HUES6 (cell line): ENCODE data around the gene BHLHA15.

Experiments used
- H3K27ac ChIP-seq: 2 replicates; pipeline ENCODE4 v1.7.0; 2013; ENCODE audit warnings: low read depth, mild to moderate bottlenecking, low read length, inconsistent platforms
- H3K27me3 ChIP-seq: 2 replicates; pipeline ENCODE4 v1.6.1; 2013; ENCODE audit warnings: low read length; ENCODE audit not compliant: control insufficient read depth, insufficient read depth
- H3K36me3 ChIP-seq: 2 replicates; pipeline ENCODE4 v1.6.1; 2013; ENCODE audit warnings: low read length; ENCODE audit not compliant: control insufficient read depth, insufficient read depth
- H3K4me1 ChIP-seq: 2 replicates; pipeline ENCODE4 v1.6.1; 2013; ENCODE audit warnings: low read length; ENCODE audit not compliant: control insufficient read depth, insufficient read depth
- H3K4me3 ChIP-seq: 2 replicates; pipeline ENCODE4 v1.5.1; 2013; ENCODE audit warnings: low read depth, low read length
- H3K9ac ChIP-seq: one replicate; pipeline ENCODE4 v1.6.1; 2013; ENCODE audit warnings: mild to moderate bottlenecking, low read length
- H3K9me3 ChIP-seq: 2 replicates; pipeline ENCODE4 v1.6.1; 2013; ENCODE audit warnings: low read depth, low read length; ENCODE audit not compliant: control insufficient read depth, insufficient read depth

BHLHA15 gene

DNA sequence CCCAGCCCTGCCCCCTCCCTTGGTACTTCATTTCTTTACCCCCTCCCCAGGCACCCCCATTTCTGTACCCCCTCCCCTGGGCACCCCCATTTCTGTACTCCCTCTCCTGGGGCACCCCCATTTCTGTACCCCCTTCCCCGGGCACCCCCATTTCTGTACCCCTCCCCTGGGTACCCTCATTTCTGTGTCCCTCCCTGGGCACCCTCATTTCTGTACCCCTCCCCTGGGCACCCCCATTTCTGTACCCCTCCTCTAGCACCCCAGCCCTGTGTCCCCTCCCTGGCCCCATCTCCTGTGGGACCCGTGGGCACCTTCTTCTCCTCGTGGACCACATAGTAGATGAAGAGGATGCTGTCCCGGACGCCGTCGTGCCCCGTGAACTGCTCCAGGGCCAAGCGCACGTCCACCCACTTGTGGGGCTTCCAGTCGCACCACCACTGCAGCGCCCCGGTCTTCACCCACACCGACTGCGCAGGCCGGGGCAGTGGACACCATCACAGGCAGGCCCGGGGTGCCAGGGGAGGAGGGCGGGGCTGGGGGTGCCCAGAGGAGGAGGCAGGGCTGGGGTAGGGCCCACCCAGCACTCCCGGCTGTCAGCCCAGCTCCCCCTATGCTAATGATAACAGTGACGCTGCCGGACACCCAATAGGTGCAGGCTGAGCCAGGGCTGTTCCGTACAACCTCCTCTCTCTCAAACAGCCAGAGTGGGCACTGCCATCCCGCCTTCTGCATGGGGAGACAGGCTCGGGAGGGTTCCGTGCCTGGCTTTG is 20.4 kb downstream of the BHLHA15 start:
- H3K9ac ChIP-seq, result no peak overlapping the region
- no peaks in the 10 kb centered on the region for H3K27me3 ChIP-seq
- no peak overlapping the region for H3K4me3 ChIP-seq
- no peaks in the 10 kb centered on the region for H3K4me1 ChIP-seq
- no peaks in the 10 kb centered on the region for H3K36me3 ChIP-seq
- no peak overlapping the region for H3K27ac ChIP-seq
- H3K9me3 ChIP-seq, result no peaks in the 10 kb centered on the region

DNA sequence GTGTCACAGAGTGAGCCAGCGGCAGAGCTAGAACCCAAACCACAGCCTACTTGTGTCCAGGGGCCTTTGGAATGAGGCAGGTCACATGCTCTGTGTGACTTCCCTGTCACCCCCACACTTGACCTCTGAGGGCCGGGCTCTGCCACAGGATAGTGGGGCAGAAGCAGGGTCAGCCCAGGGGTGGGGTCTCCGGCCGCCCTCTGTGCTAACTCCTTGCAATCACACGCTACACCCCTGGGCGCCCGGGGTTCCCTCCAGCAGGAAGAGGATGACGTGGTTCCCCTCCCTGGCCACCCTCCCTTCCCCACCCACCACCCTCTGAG is 21.0 kb downstream of the BHLHA15 start:
- H3K36me3 ChIP-seq, result no peaks in the 10 kb centered on the region
- no peak overlapping the region for H3K9ac ChIP-seq
- H3K27me3 ChIP-seq, result no peaks in the 10 kb centered on the region

DNA sequence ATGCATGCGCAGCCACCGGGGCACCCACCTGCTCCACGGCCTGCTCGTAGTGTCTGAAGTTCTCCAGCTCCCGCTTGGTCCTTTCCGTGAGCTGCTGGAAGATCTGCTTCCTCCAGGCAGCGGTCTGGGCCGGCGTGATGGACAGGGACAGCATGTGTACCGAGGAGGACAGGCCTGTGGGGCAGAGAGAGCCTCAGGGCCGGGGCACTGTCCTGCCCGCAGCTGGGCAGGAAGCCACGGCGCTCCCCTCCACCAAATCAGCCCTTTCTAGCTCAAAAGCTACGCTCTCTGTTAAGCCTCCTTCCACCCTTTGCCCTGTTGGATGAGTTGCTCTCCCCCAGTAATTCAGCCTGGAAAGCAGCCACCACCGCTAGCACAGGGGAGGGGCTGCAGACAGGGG is 21.6 kb downstream of the BHLHA15 start:
- H3K4me3 ChIP-seq, result no peak overlapping the region
- no peaks in the 10 kb centered on the region for H3K27me3 ChIP-seq
- H3K36me3 ChIP-seq, result no peaks in the 10 kb centered on the region
- no peak overlapping the region for H3K9ac ChIP-seq
- no peak overlapping the region for H3K27ac ChIP-seq
- H3K9me3 ChIP-seq, result no peaks in the 10 kb centered on the region
- no peaks in the 10 kb centered on the region for H3K4me1 ChIP-seq

More for the DNA sequence above, 21.0 kb downstream of the BHLHA15 start:
- H3K27ac ChIP-seq, result no peak overlapping the region
- H3K4me1 ChIP-seq, result no peaks in the 10 kb centered on the region
- H3K4me3 ChIP-seq, result no peak overlapping the region
- H3K9me3 ChIP-seq, result no peaks in the 10 kb centered on the region

DNA sequence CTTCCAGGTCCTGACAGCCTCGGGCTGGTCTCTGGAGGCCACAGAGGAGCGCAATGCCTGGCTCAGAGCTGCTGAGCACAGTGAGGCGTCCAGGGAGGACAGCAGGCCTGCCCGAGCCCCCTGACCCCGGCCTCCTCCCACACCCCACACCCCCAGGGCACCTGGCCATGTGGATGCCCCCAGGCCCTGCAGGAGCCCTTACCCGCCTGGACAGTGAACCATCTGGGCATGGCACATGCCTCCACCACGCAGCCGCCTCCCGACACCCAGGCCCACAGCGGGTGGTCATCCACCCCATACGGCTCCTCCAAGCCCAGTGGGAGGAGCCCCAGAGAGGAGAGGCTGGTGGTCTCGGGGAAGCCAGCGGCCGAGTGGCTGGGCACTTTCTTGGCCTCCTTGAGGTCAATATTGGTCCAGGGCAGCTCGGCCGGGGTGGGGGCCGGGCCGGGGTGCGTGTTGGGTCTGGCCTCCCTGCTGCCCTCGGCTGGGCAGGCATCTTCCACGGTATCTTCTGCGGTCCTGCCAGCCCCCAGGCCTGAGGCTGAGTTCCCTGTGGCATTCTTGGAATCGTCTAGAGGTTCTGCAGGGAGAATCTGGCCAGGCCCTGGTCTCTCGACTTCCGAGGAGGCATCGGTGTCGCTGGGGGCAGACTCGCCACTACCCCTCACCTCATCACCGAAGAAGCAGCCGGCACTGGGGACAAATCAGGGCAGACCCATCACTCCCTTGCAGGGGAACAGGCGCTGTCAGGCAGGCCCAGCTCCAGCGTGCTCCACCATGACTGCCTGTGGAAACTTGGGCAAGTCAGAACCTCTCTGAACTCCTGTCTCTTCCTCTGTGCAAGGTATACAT is 22.2 kb downstream of the BHLHA15 start:
- Histone ChIP-seq H3K9ac (no peak overlapping the region), H3K4me1 (no peaks in the 10 kb centered on the region), H3K27ac (0 out of 2 replicates have a peak overlapping the region, but pooled peaks have one; percentile 18), H3K9me3 (no peaks in the 10 kb centered on the region), H3K36me3 (no peaks in the 10 kb centered on the region), H3K27me3 (no peaks in the 10 kb centered on the region), H3K4me3 (no peak overlapping the region)

DNA sequence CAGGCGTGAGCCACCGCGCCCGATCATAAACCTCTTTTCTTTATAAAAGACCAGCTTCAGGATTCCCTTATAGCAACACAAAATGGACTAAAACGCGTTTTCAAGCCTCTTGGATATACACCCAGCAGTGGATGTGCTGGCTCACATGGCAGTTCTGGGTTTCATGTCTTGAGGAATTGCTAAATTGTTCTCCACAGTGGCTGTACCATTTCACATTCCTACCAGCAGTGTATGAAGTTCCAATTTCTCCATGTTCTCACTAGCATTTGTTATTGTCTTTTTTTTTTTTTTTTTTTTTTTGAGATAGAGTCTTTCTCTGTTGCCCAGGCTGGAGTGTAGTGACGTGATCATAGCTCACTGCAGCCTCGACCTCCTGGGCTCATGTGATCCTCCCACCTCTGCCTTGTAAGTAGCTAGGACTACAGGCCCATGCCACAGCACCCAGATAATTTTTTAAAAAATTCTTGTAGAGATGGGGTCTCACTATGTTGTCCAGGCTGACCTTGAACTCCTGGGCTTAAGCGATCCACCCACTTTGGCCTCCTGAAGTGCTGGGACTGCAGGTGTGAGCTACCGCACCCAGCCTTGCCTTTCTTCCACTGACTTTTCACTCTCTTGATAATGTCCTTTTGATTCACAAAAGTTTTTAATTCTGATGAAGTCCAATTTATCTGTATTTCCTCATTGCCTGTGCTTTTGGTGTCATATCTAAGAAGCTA is 23.3 kb downstream of the BHLHA15 start:
- H3K4me3 ChIP-seq, result no peak overlapping the region
- no peaks in the 10 kb centered on the region for H3K36me3 ChIP-seq
- H3K27ac ChIP-seq, result no peak overlapping the region
- no peak overlapping the region for H3K9ac ChIP-seq
- no peaks in the 10 kb centered on the region for H3K9me3 ChIP-seq
- H3K4me1 ChIP-seq, result no peaks in the 10 kb centered on the region
- no peaks in the 10 kb centered on the region for H3K27me3 ChIP-seq

DNA sequence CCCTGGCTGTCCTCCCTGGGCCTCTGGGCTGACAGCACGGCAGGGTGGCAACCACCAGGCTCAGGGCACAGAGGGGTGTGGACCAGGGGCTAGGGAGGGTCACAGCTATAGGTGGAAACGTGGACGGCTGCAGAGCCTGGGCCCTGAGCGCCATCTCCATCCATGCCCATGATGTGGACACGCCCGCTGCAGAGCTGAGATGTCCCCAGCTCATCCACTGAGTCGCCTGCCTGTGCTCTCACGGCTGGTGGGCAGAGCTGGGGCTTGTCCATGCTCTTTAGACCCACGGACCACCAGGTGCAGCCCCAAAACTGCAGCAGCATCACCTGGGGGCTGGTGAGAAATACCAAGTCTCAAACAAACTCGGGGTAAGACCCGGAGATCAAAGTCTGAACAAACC is 24.7 kb downstream of the BHLHA15 start:
- H3K27me3 ChIP-seq, result no peaks in the 10 kb centered on the region
- no peaks in the 10 kb centered on the region for H3K9me3 ChIP-seq
- no peaks in the 10 kb centered on the region for H3K4me1 ChIP-seq
- no peak overlapping the region for H3K9ac ChIP-seq
- no peak overlapping the region for H3K27ac ChIP-seq
- H3K4me3 ChIP-seq, result no peak overlapping the region
- H3K36me3 ChIP-seq, result no peaks in the 10 kb centered on the region

DNA sequence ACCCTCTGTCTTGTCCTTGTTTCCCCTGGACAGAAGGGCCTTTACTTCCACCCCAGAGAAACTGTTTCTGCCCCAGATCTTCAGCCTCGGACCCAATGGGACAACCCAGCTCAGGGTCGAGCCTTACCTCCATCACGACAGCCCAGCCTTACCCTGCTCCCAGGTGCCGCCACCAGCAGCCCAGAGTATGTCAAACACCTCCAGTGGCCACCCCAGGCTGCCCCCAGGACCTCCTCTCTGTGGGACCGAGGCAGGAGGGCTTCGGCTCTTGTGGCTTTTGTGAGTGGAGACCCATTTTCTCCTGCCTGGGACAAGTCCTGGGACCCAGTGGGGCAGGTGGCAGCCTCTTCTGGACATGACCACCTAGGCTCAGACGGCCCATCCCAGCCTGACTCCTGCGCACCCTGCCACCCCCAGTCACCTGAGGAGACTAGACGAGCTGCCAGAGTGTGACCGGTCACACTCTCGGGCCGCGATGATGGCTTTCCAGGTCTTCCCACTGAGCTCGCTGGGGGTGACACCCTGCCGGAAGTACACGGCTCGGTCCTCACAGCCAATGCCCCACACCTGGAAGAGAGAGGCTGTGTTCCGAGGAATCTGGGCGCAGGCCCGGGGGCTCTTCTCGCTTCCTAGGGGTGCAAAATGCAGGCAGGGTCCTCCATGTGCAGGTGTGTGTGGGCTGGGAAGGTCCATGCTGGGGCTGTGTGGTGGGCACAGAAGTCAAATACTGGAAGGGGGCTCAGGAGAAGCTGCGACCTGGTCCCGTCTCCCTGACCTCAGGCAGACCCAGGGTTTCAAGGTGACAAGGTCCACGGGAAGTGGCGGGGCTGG is 25.3 kb downstream of the BHLHA15 start:
- Histone ChIP-seq H3K36me3 (no peaks in the 10 kb centered on the region), H3K9ac (no peak overlapping the region), H3K27ac (no peak overlapping the region)

DNA sequence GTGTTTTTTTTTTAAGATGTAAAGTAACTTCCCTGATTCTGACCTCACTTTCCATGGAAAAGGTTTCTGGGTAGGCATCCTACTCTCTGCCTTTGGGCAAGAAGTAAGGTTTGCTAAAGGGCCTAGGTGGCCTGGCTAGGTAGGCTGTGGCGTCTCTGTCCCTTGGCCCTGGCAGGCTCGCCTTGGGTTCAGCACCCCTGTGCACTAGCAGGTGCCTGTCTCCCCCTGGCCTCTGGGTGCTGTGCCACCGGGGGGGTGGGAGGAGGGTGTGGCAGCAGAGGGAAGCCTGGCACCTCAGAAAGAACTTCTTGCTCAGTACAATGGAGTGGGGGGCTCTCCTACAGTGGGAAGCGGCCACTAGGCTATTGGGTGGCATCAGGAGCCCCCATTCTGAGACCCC is 26.8 kb downstream of the BHLHA15 start:
- Histone ChIP-seq H3K27ac (no peak overlapping the region), H3K9me3 (no peaks in the 10 kb centered on the region), H3K27me3 (no peaks in the 10 kb centered on the region), H3K4me3 (no peak overlapping the region), H3K36me3 (no peaks in the 10 kb centered on the region), H3K4me1 (0 out of 2 replicates have a peak, but pooled peaks cover 3% of the 10 kb centered on the region), H3K9ac (no peak overlapping the region)

More for the DNA sequence above, 25.3 kb downstream of the BHLHA15 start:
- H3K9me3 ChIP-seq, result no peaks in the 10 kb centered on the region
- H3K4me1 ChIP-seq, result 0 out of 2 replicates have a peak, but pooled peaks cover 1% of the 10 kb centered on the region
- no peaks in the 10 kb centered on the region for H3K27me3 ChIP-seq
- H3K4me3 ChIP-seq, result no peak overlapping the region

DNA sequence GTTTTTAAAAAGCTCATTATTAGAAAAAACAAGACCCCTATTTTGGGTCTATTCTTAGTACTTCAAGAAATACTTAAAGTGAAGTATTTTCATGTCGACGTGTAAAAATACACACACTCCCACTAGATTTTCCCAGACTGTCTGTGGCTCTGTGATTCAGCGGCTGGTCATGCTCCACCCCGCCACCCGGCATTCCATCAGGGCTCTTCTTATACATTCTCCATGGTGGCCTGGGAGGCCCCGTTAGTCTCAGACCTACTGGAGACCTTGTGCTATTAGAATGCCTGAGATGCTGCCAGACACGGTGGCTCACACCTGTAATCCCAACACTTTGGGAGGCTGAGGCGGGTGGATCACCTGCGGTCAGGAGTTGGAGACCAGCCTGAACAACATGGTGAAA is 27.7 kb downstream of the BHLHA15 start:
- no peaks in the 10 kb centered on the region for H3K27me3 ChIP-seq
- no peak overlapping the region for H3K4me3 ChIP-seq
- H3K9me3 ChIP-seq, result no peaks in the 10 kb centered on the region
- no peak overlapping the region for H3K27ac ChIP-seq
- no peak overlapping the region for H3K9ac ChIP-seq
- 0 out of 2 replicates have a peak, but pooled peaks cover under 1% of the 10 kb centered on the region for H3K36me3 ChIP-seq
- H3K4me1 ChIP-seq, result 0 out of 2 replicates have a peak, but pooled peaks cover 3% of the 10 kb centered on the region

DNA sequence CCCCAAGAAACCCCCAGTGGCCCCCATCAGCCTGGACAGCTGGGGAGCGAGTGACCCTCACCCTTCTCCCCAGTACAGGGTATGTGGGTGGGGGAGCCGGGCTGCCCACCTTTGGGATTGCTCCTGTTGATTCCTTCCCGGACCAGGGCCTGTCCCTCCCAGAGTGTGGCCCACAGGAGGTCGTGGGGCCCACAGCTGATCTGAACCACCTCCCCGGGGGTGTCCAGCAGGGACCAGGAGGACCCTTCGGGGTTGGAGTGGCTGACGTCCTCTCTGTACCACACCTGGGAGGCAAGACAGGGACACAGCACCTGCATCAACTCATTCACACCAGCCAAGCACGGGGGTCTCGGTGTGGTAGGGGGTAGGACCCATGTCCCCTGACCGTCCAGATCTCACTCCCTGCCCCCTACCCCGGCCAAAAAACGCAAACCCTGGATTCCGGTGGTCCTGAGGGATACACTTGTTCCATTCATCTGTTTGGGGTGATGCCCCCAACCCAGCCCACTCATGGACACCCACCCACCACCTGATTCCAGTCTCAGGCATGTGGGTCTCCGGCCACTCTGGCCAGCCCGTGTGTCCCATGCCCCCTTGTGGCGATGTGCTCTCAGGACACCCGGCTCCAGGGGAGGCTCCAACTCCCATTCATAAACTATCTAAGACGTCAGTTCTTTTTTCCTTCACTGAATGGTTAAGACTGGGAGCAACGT is 29.9 kb downstream of the BHLHA15 start:
- Histone ChIP-seq H3K27me3 (no peaks in the 10 kb centered on the region), H3K27ac (no peak overlapping the region), H3K9me3 (no peaks in the 10 kb centered on the region), H3K9ac (no peak overlapping the region), H3K36me3 (0 out of 2 replicates have a peak, but pooled peaks cover 4% of the 10 kb centered on the region), H3K4me3 (no peak overlapping the region), H3K4me1 (0 out of 2 replicates have a peak, but pooled peaks cover 3% of the 10 kb centered on the region)
